Cardiac fibroblast (primary cell): Measurements from ENCODE around the gene MYOCOS.
A peak's percentile ranks its signal among the peaks of the same experiment; 100 is the strongest.

ENCODE experiments used
- DNase-seq, 2 donors: peaks; one replicate each; pipeline versions ENCODE4 v3.0.0 to v3.0.0-alpha.2; 2010; ENCODE audit warnings: low read depth in 2 of 2
- H3K4me3 ChIP-seq, 2 donors: replicated peaks in 1 of 2; 1 replicate in 1 of 2; 2 replicates in 1 of 2; pipeline ENCODE4 v1.5.1; 2011; ENCODE audit warnings: low read depth in 2 of 2, low read length in 2 of 2, mild to moderate bottlenecking in 2 of 2, moderate library complexity in 1 of 2
- TF ChIP-seq, protein P1 (sequence below): IDR thresholded peaks from one replicate; pipeline ENCODE4 v1.5.1; 2011; ENCODE audit warnings: low read depth, mild to moderate bottlenecking, low read length, inconsistent platforms

MYOCOS gene

DNA sequence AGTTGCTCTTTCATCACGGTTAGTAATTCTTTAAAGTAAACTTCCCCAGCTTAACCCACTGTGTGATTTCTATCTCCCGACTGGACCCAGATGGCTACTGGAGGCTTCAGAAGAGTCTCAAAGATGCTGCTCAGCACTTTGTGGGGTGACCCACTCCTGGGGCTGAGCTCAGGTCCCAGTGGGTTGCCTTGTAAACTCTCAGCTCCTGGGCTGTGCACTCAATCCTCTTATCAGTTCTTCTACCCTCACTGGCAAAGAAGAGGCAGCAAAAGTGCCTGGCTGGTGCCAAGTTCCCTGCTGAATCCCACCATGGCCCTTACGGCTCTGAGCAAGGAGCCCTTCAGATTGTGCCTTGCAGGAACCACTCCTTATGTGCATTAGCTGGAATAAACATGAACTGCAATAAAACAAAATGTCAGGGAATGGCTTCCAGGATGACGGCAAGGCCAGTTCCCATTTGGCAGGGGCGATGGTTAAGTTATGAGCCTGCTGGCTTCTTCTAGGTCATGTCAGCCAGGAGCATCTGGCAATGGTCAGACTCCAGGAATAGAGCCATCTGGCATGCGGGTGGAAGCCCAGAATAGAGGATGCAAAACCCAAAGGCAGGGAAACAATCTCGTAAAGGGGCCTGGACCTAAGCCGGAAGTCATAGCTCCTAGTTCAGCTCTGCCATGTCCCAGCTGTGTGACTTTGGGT, 23.7 kb downstream of the MYOCOS start:
- peak; percentile 32 to 84 for DNase-seq
- H3K4me3 ChIP-seq = no peak overlapping the region
- TF ChIP-seq, protein P1, sequence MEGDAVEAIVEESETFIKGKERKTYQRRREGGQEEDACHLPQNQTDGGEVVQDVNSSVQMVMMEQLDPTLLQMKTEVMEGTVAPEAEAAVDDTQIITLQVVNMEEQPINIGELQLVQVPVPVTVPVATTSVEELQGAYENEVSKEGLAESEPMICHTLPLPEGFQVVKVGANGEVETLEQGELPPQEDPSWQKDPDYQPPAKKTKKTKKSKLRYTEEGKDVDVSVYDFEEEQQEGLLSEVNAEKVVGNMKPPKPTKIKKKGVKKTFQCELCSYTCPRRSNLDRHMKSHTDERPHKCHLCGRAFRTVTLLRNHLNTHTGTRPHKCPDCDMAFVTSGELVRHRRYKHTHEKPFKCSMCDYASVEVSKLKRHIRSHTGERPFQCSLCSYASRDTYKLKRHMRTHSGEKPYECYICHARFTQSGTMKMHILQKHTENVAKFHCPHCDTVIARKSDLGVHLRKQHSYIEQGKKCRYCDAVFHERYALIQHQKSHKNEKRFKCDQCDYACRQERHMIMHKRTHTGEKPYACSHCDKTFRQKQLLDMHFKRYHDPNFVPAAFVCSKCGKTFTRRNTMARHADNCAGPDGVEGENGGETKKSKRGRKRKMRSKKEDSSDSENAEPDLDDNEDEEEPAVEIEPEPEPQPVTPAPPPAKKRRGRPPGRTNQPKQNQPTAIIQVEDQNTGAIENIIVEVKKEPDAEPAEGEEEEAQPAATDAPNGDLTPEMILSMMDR = no peak

DNA sequence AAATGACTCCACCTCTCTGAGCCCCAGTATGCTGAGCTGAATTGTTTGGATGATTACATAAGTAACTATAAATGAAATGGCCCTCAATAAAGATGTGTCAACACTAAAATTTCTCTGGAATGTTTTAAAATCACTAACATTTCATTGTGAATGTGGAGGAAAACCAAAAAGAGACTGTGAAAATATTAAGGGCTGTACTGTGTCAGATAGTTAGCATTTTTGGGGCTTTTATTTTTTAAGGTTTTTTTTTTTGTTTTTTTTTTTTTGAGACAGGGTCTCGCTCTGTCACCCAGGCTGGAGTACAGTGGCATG, 24.2 kb downstream of the MYOCOS start:
- TF ChIP-seq, protein P1 = no peak
- no peak for DNase-seq
- H3K4me3 ChIP-seq = no peak overlapping the region

DNA sequence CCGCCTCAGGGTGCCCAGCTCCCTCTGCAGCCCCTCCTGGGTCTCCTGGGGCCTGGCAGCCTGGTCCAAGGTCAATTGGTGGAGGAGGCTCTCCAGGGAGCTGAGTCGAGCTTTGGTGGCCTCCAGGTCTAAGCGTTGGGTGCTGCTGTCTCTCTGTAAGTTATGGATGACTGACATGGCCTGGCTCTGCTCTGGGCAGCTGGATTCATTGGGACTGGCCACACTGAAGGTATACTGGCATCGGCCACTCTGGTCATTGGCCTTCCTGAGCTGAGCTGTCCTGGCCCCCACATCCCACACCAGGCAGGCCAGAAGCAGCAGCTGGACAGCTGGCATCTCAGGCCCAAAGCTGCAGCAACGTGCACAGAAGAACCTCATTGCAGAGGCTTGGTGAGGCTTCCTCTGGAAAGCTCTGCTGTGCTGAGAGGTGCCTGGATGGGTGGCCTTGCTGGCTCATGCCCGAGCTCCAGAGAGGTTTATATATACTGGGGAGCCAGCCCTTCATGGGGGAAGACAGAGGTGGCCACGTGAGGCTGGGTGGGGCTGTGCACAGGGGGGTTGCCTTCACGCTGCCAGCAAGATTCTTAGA, 30.3 kb downstream of the MYOCOS start, which contains the start of gene MYOC:
Gene MYOC (minus strand): TSS at position 455 of the 589 bp plus-strand sequence. CDS start 77 bp downstream, at position 378.
- no peak within 1 kb of the TSS for H3K4me3 ChIP-seq
- TF ChIP-seq, protein P1 = no peak
- no peak for DNase-seq

DNA sequence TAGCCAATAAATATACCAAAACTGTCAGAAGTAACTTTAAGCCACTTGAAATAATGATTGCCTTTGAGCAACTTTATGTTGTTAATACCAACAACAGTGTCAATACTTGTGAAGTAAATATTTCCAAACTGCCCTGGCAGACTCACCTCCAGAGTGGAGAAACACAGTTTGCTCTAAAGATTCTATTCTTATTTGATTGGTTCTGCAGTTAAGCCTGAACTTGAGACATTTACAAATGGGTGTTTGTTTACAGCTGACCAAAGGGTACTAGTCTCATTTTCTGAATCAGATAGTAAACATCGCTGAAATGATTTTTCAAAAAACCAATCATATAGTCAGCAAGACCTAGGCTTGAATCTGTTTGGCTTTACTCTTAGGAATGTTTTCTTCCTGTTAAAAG, 31.8 kb downstream of the MYOCOS start:
- no peak overlapping the region for H3K4me3 ChIP-seq
- TF ChIP-seq, protein P1 = no peak
- no peak for DNase-seq

DNA sequence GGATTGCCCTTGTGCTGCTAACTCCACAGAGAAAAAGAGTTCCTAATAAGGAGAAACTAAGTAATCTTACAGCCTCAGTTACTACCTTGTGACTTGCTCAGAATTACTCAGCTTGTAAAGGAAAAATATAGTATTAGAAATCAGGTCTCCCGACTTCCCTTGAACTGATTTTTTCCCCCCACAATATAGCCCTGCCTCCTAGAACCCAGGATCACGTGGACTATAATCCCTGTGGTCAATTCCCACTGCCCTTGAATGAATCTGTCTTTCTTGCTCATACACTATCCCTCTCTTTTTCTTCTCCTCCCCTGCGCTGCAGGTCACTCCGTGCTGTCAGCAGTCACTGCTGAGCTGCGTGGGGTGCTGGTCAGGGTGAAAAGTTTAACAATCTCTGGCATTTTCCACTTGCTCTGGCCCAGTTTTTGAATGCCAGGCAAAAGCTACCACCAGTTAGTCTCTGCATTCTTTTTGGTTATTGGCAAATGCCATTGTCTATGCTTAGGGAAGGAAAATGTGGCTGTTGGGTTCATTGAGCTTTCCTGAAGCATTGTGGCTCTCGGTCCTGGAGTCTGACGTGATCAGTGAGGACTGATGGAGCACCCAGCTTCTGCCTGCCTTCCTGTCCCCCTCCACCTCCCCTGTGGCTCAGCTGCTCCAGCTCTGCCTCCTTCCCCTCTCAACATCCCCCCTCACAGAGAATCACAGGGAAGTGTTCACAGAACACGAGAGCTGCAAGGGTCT, 32.3 kb downstream of the MYOCOS start:
- TF ChIP-seq, protein P1 = no peak
- H3K4me3 ChIP-seq = no peak overlapping the region
- DNase-seq = peak; percentile 15 to 72

DNA sequence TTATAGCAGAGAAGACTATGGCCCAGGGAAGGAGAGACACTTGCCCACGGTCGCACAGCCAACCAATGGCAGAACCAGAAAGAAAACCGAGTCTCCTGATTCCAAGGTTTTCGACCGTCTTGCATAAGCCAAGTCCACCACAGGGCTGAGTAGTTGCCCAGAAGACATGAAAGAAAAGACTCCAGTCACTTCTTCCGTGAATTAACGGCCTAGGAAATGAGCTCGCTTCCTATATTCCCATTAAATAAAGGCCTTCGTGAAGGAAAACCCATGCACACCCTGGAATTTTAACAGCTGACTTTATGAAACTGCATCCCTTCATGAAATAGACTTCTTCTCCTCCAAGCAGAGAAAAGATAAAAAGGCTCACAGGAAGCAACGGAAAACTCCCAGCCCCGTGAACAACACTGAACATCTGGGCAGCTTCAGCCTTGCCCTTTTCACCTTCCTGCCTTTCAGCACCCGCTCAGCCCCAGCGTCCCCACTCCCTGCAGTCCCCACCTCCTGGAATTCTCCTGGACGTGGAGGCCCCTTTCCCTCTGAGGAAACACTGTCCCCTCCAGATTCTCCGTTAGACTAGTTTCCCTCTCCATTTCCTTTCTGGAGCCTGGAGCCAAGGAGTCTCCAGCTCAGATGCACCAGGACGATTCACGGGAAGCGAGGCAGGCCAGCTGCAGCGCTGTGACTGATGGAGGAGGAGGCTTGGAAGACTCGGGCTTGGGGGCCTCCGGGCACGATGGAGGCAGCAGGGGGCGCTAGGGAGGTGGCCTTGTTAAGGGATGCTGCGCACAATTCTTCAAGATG, 33.1 kb downstream of the MYOCOS start:
- peak overlapping the region; percentile 1 to 27 for H3K4me3 ChIP-seq
- TF ChIP-seq, protein P1 = peak; percentile 94
- DNase-seq = peak; percentile 88 to 93
